Measurements from ENCODE around the gene LIN37. TPM values are rescaled to one million over a fixed set of nuclear protein-coding genes. Genes with fewer than 3 reads are reported as not detected.
A peak's percentile ranks its signal among the peaks of the same experiment; 100 is the strongest.

LIN37 gene
- total and polyA plus RNA-seq, 2 experiments from 2014 or later = 4.3 to 6.8 TPM

- TF ChIP-seq ZNF462 (CRISPR knock-in tag; IDR thresholded peaks at IDR 0.05) = no peak
Observed at GRCh38 chr19:35716801-35717664, 31.3 kb upstream of the LIN37 start (continued).

GRCh38 chr19:35717665-35718344 is 30.6 kb upstream of the LIN37 start, which contains the start of gene KMT2B:
KMT2B (plus strand) TSS chr19:35718003; CDS start chr19:35718019, 16 bp downstream.
- H3K79me2 ChIP-seq (replicated peaks; ENCODE audit: insufficient read depth) = peaks cover 21% of the 10 kb centered on the region
- H3K4me3 ChIP-seq = peak within 1 kb of the TSS; percentile 85
- no peak for ATAC-seq
- no peaks in the 10 kb centered on the region for H3K27me3 ChIP-seq (ENCODE audit: insufficient read depth)
- peak; percentile 55; the same call in 1 of the 2 replicates for TF ChIP-seq ETS1 (IDR thresholded peaks at IDR 0.05)
- TF ChIP-seq EZH2 (IDR thresholded peaks at IDR 0.05; ENCODE audit: low read depth, unreplicated experiment) = no peak
- peak; percentile 83 for TF ChIP-seq CREB1 (CRISPR knock-in tag; IDR thresholded peaks at IDR 0.05; ENCODE audit: low read depth)
- H3K9me2 ChIP-seq (ENCODE audit: insufficient read depth) = no peaks in the 10 kb centered on the region
- H3K4me1 ChIP-seq (ENCODE audit: insufficient read depth) = peaks cover 36% of the 10 kb centered on the region
- no peaks in the 10 kb centered on the region for H3K36me3 ChIP-seq (ENCODE audit: insufficient read depth)
- H3K4me3 Mint-ChIP-seq = peak within 1 kb of the TSS; percentile 88
- H4K20me1 ChIP-seq (replicated peaks; ENCODE audit: insufficient read depth) = peaks cover 11% of the 10 kb centered on the region
- H3K4me2 ChIP-seq = peak within 1 kb of the TSS; percentile 97
- H3K27me3 Mint-ChIP-seq (ENCODE audit: insufficient read depth, low read depth, poor library complexity) = peaks cover 31% of the 10 kb centered on the region
- peaks cover 10% of the 10 kb centered on the region; the same call in 1 of the 2 replicates for H3F3A ChIP-seq (replicated peaks; ENCODE audit: low read depth)
- H3K27ac Mint-ChIP-seq = peak within 1 kb of the TSS; percentile 90
- peaks cover 26% of the 10 kb centered on the region for H3K36me3 Mint-ChIP-seq (ENCODE audit: low read depth)
- no peaks in the 10 kb centered on the region; the same call in 2 of the 3 replicates for H3K9me3 Mint-ChIP-seq
- peaks cover 40% of the 10 kb centered on the region for H3K4me1 Mint-ChIP-seq
- peak within 1 kb of the TSS; percentile 84; the same call in 1 of the 2 replicates for H3K27ac ChIP-seq (ENCODE audit: low read depth)
- H2AFZ ChIP-seq = peak within 1 kb of the TSS; percentile 80; the same call in 1 of the 2 replicates
- peak; percentile 98 for DNase-seq (ENCODE audit: low spot score)

Measured in GM23338 (cell line).